Measurements from ENCODE around the gene CD83.

CD83 gene

DNA sequence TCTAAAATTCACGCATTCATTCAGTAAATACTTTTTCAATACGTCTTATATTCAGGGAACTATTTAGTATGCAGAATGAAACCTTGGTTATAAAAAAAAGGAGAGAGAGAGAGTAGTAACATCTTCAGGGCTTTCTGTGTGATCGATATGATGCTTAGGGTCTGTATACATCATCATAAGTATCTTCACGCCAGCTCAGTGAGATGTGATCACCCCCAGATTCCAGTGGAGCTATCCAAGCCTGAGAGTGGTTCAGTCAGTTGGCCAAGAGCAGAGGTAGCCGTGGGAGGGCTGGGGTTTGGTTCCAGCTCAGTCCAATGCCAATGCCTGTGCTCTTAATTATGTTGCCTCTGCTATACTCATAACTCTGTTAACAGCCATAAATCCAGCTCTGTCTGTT lies 8.6 kb downstream of the CD83 start:
- no peak for DNase-seq (ENCODE audit: low read depth)
- H3K4me3 ChIP-seq (ENCODE audit: control insufficient read depth, low read depth, low read length): no peak overlapping the region
- TF ChIP-seq, protein P1, sequence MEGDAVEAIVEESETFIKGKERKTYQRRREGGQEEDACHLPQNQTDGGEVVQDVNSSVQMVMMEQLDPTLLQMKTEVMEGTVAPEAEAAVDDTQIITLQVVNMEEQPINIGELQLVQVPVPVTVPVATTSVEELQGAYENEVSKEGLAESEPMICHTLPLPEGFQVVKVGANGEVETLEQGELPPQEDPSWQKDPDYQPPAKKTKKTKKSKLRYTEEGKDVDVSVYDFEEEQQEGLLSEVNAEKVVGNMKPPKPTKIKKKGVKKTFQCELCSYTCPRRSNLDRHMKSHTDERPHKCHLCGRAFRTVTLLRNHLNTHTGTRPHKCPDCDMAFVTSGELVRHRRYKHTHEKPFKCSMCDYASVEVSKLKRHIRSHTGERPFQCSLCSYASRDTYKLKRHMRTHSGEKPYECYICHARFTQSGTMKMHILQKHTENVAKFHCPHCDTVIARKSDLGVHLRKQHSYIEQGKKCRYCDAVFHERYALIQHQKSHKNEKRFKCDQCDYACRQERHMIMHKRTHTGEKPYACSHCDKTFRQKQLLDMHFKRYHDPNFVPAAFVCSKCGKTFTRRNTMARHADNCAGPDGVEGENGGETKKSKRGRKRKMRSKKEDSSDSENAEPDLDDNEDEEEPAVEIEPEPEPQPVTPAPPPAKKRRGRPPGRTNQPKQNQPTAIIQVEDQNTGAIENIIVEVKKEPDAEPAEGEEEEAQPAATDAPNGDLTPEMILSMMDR (conservative IDR thresholded peaks at IDR 0.05; ENCODE audit: control insufficient read depth, insufficient read depth, low read depth, low read length): no peak

DNA sequence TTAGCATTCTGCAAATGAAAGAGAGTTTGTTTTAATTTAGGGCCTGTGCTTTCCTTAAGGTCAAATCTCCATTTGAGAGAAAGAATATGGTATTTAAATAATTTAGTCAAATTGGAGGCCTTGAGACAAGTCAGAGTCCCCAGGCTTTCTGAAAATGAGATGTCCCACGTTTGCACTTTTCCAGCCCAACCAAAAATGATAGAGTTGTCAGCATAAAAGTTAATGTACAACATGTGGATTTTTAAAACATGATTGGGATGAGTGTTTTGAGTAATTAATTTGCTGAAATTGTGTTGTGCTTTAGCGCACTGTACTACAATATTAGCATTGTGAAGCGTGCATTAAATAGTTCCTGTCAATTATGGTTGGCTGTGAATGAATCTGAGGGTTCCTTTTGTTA lies 10.0 kb downstream of the CD83 start:
- TF ChIP-seq, protein P1 (conservative IDR thresholded peaks at IDR 0.05; ENCODE audit: control insufficient read depth, insufficient read depth, low read depth, low read length): no peak
- no peak overlapping the region for H3K4me3 ChIP-seq (ENCODE audit: control insufficient read depth, low read depth, low read length)
- no peak for DNase-seq (ENCODE audit: low read depth)

DNA sequence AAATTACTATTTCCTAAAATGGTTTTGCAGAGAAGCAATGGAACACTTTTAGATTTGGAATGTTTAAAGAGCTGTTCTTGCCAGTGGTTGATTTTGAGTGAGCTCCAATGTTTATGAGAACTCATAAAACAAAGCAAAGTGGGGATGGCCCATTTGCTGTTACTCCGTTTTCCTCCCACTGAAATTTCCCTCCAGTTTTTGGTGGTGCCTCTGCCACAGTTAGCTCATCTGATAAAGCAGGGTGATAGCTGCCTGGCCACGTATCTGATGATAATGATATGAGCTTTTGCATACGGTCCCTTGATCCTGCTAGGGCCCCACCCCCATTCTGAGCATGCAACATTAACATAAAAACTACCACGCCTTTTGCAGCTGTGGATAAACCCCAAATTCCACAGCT lies 10.4 kb downstream of the CD83 start:
- TF ChIP-seq, protein P1 (conservative IDR thresholded peaks at IDR 0.05; ENCODE audit: control insufficient read depth, insufficient read depth, low read depth, low read length): no peak
- no peak overlapping the region for H3K4me3 ChIP-seq (ENCODE audit: control insufficient read depth, low read depth, low read length)
- no peak for DNase-seq (ENCODE audit: low read depth)

DNA sequence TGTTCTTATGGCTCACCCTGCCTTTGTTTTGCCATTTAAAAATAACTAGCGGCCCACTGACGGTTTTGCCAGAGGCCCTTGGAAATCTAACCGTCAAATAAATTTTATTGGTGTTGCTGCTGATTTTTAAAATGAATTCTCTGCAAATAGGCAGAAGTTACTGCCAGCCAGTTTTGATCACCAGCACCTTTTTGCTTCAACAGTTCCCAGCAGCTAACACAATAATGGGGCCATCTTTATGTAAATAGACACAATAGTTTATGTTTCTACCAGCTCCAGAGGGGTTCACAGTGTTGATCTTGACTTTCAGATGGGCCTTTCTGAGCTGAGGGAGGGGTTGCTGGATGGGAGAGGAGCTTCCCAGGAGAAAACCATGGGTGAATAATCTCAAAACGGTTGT lies 11.2 kb downstream of the CD83 start:
- TF ChIP-seq, protein P1 (conservative IDR thresholded peaks at IDR 0.05; ENCODE audit: control insufficient read depth, insufficient read depth, low read depth, low read length): no peak
- no peak overlapping the region for H3K4me3 ChIP-seq (ENCODE audit: control insufficient read depth, low read depth, low read length)

DNA sequence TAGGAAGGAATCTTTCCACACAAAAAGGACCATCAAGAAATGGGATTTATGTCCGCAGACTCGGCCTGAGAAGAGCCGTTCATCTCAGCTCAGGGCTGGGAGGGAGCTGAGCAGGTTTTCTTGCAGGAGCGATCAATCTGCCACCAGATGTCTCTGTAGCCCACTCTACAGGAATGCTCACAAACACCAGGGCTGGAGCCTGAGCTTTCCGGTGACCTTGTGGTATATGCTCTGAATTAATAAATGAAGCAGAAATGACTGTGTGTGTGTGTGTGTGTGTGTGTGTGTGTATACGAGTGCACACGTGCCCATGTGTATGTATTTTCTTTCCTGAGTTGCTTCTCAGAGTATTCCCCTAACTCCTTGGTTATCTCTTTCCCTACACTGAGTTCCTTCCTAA lies 12.0 kb downstream of the CD83 start:
- TF ChIP-seq, protein P1 (conservative IDR thresholded peaks at IDR 0.05; ENCODE audit: control insufficient read depth, insufficient read depth, low read depth, low read length): peak; percentile 59

More for the DNA sequence above, 11.2 kb downstream of the CD83 start:
- DNase-seq (ENCODE audit: low read depth): no peak

DNA sequence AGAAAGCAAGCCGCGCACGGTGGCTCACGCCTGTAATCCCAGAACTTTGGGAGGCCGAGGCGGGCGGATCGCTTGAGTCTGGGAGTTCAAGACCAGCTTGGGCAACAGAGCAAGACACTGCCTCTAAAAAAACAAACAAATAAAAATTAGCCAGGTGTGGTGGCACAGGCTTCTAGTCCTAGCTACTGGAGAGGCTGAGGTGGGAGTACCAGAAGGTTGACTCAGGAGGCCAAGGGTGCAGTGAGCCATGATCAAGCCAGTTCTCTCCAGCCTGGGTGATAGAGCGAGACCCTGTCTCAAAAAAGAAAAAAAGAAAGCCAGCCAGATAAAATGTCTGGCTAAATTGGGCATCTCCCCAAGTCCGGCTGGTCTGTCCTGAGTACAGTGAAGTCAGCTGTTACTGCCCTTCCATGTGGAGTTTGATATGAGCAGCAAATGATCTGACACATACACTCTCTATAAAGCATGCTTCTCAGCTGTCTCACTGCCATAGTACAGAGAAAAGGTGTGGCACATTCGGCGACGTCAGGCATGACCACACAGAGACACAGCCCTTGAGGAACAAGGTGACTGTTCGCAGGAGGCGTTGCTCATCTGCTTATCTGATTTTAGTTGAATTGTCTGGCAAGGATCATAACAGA lies 13.0 kb downstream of the CD83 start:
- TF ChIP-seq, protein P1 (conservative IDR thresholded peaks at IDR 0.05; ENCODE audit: control insufficient read depth, insufficient read depth, low read depth, low read length): no peak
- DNase-seq (ENCODE audit: low read depth): no peak

More for the DNA sequence above, 12.0 kb downstream of the CD83 start:
- H3K4me3 ChIP-seq (ENCODE audit: control insufficient read depth, low read depth, low read length): no peak overlapping the region
- DNase-seq (ENCODE audit: low read depth): peak; percentile 79

DNA sequence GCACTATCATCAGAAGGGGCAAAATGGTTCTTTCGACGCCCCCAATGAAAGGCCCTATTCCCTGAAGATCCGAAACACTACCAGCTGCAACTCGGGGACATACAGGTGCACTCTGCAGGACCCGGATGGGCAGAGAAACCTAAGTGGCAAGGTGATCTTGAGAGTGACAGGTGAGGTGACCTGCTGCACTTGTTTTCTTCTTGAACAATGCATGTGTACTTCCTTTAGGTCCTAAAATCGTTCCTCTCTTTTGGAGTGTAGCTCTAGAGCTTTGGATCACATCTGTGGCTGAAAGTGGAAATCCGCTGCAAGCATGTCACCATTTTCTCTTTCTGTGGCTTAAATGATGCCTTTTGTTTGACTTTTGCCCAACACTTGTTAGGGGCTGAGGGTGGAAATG lies 14.0 kb downstream of the CD83 start:
- no peak for DNase-seq (ENCODE audit: low read depth)
- H3K4me3 ChIP-seq (ENCODE audit: control insufficient read depth, low read depth, low read length): no peak overlapping the region
- TF ChIP-seq, protein P1 (conservative IDR thresholded peaks at IDR 0.05; ENCODE audit: control insufficient read depth, insufficient read depth, low read depth, low read length): no peak

More for the DNA sequence above, 13.0 kb downstream of the CD83 start:
- no peak overlapping the region for H3K4me3 ChIP-seq (ENCODE audit: control insufficient read depth, low read depth, low read length)
